ENCODE data around the gene RALB.

- TF ChIP-seq EZH2 (IDR thresholded peaks at IDR 0.05) (no peak), POLR2AphosphoS5 (IDR thresholded peaks at IDR 0.05; ENCODE audit: borderline replicate concordance, low read depth, low read length) (no peak)
These were observed 12.4 kb downstream of the RALB start for GRCh38 chr2:120265006-120265405.

All from SK-N-MC (cell line).